Panc1 (cell line): Measurements from ENCODE around the gene MAMDC2.

Source experiments
- CTCF ChIP-seq: fragments of 450-650 bp; IDR thresholded peaks from 2 replicates; pipeline ENCODE4 v1.5.1; 2017; ENCODE audit warnings: mild to moderate bottlenecking
- POLR2AphosphoS5 ChIP-seq: IDR thresholded peaks from 2 replicates; pipeline ENCODE4 v1.6.1; 2012; ENCODE audit warnings: mild to moderate bottlenecking, low read depth, low read length, moderate library complexity
- SIN3A ChIP-seq: IDR thresholded peaks from 2 replicates; pipeline ENCODE4 v1.6.1; 2012; ENCODE audit warnings: low read depth, mild to moderate bottlenecking, low read length, moderate library complexity, borderline replicate concordance; ENCODE audit not compliant: insufficient read depth
- TCF7L2 ChIP-seq: IDR thresholded peaks from 2 replicates; pipeline ENCODE4 v1.6.1; 2011; ENCODE audit warnings: mild to moderate bottlenecking, low read depth, low read length, inconsistent platforms
- TF ChIP-seq, protein P1 (sequence below), 2 experiments: IDR thresholded peaks; 2 replicates each; pipeline ENCODE4 v1.6.1; 2011 to 2012; ENCODE audit warnings: low read depth in 2 of 2, control low read depth in 1 of 2, low read length in 1 of 2, mild to moderate bottlenecking in 1 of 2, moderate library complexity in 1 of 2; ENCODE audit not compliant: insufficient read depth in 1 of 2

- TF ChIP-seq CTCF (no peak), POLR2AphosphoS5 (no peak), TCF7L2 (no peak), SIN3A (no peak)
- TF ChIP-seq, protein P1, sequence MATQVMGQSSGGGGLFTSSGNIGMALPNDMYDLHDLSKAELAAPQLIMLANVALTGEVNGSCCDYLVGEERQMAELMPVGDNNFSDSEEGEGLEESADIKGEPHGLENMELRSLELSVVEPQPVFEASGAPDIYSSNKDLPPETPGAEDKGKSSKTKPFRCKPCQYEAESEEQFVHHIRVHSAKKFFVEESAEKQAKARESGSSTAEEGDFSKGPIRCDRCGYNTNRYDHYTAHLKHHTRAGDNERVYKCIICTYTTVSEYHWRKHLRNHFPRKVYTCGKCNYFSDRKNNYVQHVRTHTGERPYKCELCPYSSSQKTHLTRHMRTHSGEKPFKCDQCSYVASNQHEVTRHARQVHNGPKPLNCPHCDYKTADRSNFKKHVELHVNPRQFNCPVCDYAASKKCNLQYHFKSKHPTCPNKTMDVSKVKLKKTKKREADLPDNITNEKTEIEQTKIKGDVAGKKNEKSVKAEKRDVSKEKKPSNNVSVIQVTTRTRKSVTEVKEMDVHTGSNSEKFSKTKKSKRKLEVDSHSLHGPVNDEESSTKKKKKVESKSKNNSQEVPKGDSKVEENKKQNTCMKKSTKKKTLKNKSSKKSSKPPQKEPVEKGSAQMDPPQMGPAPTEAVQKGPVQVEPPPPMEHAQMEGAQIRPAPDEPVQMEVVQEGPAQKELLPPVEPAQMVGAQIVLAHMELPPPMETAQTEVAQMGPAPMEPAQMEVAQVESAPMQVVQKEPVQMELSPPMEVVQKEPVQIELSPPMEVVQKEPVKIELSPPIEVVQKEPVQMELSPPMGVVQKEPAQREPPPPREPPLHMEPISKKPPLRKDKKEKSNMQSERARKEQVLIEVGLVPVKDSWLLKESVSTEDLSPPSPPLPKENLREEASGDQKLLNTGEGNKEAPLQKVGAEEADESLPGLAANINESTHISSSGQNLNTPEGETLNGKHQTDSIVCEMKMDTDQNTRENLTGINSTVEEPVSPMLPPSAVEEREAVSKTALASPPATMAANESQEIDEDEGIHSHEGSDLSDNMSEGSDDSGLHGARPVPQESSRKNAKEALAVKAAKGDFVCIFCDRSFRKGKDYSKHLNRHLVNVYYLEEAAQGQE (IDR thresholded peaks at IDR 0.05; ENCODE audit: insufficient read depth in 1 of 2, low read depth in 2 of 2, low read length in 1 of 2), result no peak
These were observed 86.6 kb downstream of the MAMDC2 start for GRCh38 chr9:70130266-70130665.
